Right cardiac atrium (tissue), 5 donors: ENCODE data around the gene PTPRU. TPM values are rescaled to one million over a fixed set of nuclear protein-coding genes. Genes with fewer than 3 reads are reported as not detected.
"Not testable (repeated sequence)": the region's sequence is repeated elsewhere in the genome, so short reads cannot be mapped to it uniquely, and the experiment has no call there.

Source experiments
- ATAC-seq, 2 donors: fragments of 200-7000 bp; cut with Tn5 transposase; one replicate each; pipeline versions ENCODE4 v1.8.0 to v1.9.1; 2020; ENCODE audit warnings: moderate library complexity in 2 of 2, mild to moderate bottlenecking in 1 of 2
- DNase-seq, 3 donors: peaks; one replicate each; pipeline ENCODE4 v3.0.0-alpha.2; 2020
- H3K27ac ChIP-seq: one replicate; pipeline ENCODE4 v1.5.1; 2013; ENCODE audit warnings: mild to moderate bottlenecking, low read length, control low read depth, moderate library complexity
- H3K27me3 ChIP-seq: one replicate; pipeline ENCODE4 v1.6.1; 2013; ENCODE audit not compliant: control insufficient read depth, insufficient read depth
- H3K4me1 ChIP-seq: one replicate; pipeline ENCODE4 v1.6.1; 2013; ENCODE audit warnings: low read length; ENCODE audit not compliant: control insufficient read depth, insufficient read depth
- H3K4me3 ChIP-seq: one replicate; pipeline ENCODE4 v1.5.1; 2013; ENCODE audit warnings: low read length, control low read depth
- H3K9me3 ChIP-seq: one replicate; pipeline ENCODE4 v1.6.1; 2013; ENCODE audit warnings: low read length; ENCODE audit not compliant: control insufficient read depth
- WGBS: extraction: QIAGEN DNeasy Blood & Tissue Kit; methylation state at CpG from one replicate; pipeline ENCODE4 v1.1.7; 2013; 5-methylcytosine and 5-hydroxymethylcytosine counted together
- intact Hi-C, 4 donors: fragments of 100-400 bp; cut with DNase I; formaldehyde crosslinking; loops; one replicate each; pipeline versions ENCODE4 v1.11.0 to v1.14.0; 2022 to 2023
- polyA plus RNA-seq: library from polyadenylated mRNA; stranded (reverse); fragments of 200-250 nt; gene quantifications from one replicate; pipeline ENCODE4 v1.2.3, GENCODE V29; 2013
- total RNA-seq, 4 donors: library from RNA; stranded (reverse); fragmentation: NEBNext Ultra II Directional; extraction: Animal tissue kit (Norgen Biotek cat#: 25700); gene quantifications; one replicate each; pipeline ENCODE4 v1.2.1, GENCODE V29; 2021
- donor health status: healthy with polysubstance abuse.
- donor health status: DM: no; HTN: yes; CAD: no.
- donor health status: DM: no; HTN: no; CAD: no.
- donor health status: DM: no; HTN: yes; CAD: no; lungs with severe emphysema.
- donor health status: DM: yes; HTN: yes; CAD: no.

PTPRU gene
- total and polyA plus RNA-seq, 5 donors: 13.7 to 29.9 (median 23.2) TPM

DNA sequence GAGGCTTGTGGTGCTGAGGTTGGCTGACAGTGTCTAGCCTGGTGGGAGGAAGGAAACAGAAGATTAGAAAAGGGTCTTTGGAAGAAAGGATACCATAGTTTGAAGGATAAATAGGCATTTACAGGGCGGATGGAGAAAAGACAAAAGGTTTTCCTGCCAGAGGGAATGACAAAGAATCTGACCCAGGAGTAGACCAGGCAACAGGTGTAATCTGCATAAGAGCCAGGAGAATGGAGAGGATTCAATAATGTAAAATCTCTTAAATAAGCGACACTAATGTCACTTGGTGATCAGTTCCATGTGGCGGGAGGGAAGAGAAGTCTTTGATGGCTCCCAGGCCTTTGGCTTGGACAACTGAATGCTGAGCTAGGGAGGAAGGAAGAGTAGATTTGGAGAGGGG is 15.0 kb upstream of the PTPRU start:
- DNase-seq: no peak
- WGBS: 95% methylated on average over 3 of the region's 3 CpGs
- H3K4me3 ChIP-seq: no peak overlapping the region
- intact Hi-C loops: no loop called here
- H3K27ac ChIP-seq: no peak overlapping the region
- H3K4me1 ChIP-seq: peaks cover 2% of the 10 kb centered on the region
- H3K27me3 ChIP-seq: no peaks in the 10 kb centered on the region
- no peaks in the 10 kb centered on the region for H3K9me3 ChIP-seq
- no peak for ATAC-seq

DNA sequence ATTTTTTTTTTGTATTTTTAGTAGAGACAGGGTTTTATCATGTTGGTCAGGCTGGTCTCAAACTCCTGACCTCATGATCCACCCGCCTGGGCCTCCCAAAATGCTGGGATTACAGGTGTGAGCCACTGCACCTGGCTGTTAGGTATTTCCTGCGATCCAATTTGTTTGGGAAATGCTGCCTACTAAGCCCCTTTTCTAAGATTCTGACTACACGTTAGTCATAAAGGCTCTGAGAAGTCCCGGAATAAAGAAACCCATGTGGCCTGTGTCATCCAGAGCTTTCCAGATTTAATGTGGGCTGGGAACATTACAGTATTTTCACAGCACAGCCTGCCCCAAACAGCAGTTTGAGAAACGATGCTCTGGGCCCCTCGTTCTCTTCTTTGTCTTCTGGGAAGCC is 14.1 kb upstream of the PTPRU start:
- H3K4me3 ChIP-seq, H3K27ac ChIP-seq, H3K27me3 ChIP-seq, ATAC-seq, intact Hi-C loops, H3K4me1 ChIP-seq, DNase-seq, H3K9me3 ChIP-seq: not testable (repeated sequence)
- 88% methylated on average over 6 of the region's 6 CpGs for WGBS

DNA sequence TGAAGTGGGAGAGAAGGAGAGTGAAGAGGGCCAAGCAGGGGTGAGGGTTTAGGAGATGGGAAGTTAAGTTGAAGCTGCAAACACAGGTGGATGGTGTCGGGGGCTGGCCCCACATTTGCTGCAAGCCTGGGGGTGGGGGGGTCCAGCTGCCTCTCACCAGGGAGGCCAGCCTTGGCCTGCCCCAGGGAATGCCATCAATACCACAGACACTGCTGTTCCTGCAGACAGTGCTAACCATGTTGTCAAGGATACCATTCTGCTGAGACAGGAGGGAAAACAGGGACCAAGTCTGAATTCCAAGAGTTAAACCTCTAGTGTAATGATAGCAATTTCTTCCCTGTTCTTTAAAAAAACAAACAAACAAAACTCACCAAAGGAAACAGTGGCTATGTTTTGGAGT is 13.6 kb upstream of the PTPRU start:
- DNase-seq (no peak), ATAC-seq (no peak)
- Histone ChIP-seq H3K4me3 (no peak overlapping the region), H3K27me3 (no peaks in the 10 kb centered on the region), H3K9me3 (no peaks in the 10 kb centered on the region), H3K27ac (no peak overlapping the region), H3K4me1 (peaks cover 2% of the 10 kb centered on the region)
- intact Hi-C loops: no loop called here
- 95% methylated on average over 1 of the region's 1 CpG for WGBS

DNA sequence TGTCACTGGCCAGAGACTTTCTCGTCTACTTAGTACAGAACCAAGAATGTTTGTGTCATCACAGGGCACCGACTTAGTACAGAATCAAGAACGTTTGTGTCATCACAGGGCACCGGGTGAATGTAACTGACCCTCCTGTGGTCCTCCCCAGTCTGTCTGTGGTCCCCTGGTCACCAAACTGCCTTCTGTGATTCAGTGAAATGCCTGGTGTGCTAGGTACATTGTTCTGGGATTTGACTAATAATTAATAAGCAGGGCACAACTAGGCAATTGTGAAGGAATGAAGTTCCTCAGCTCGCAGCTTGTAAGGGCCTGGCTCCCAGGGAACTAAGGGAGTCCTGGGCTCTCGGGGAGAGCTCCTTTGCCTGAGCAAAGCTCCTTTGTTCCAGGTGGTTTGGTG is 12.8 kb upstream of the PTPRU start:
- H3K4me1 ChIP-seq: peaks cover 2% of the 10 kb centered on the region
- no peaks in the 10 kb centered on the region for H3K27me3 ChIP-seq
- no peaks in the 10 kb centered on the region for H3K9me3 ChIP-seq
- H3K4me3 ChIP-seq: no peak overlapping the region
- H3K27ac ChIP-seq: no peak overlapping the region
- intact Hi-C loops: no loop called here
- no peak for ATAC-seq
- no peak for DNase-seq
- 86% methylated on average over 6 of the region's 6 CpGs for WGBS

DNA sequence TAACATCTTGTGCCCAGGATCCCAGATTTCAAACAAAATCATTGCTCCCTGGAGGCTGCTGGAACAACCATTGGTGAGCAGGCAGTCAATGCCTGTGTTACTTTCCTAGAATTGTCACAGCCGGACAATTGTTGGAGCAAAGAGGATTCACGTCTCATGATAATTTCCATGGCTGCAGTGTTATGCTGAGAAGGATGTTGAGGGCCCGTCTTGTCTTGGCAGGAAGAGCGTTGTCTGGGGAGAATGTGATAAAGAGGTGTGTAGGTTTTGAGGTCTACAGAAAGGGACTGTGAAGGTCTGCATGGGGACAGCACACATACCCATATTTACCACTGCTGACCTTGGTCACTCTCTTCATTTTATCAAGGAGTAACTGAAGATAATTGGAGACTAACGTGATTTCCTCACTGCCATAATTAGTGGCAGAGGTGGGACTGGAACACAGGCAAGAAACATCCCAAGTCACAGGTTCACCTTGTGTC is 11.9 kb upstream of the PTPRU start:
- DNase-seq: no peak
- whole genome bisulfite sequencing: 59% methylated on average over 5 of the region's 5 CpGs
- no peak for ATAC-seq
- Histone ChIP-seq H3K9me3 (no peaks in the 10 kb centered on the region), H3K27me3 (no peaks in the 10 kb centered on the region), H3K4me3 (no peak overlapping the region), H3K27ac (peak overlapping the region; percentile 5), H3K4me1 (peaks cover 2% of the 10 kb centered on the region)
- intact Hi-C loops: no loop called here

DNA sequence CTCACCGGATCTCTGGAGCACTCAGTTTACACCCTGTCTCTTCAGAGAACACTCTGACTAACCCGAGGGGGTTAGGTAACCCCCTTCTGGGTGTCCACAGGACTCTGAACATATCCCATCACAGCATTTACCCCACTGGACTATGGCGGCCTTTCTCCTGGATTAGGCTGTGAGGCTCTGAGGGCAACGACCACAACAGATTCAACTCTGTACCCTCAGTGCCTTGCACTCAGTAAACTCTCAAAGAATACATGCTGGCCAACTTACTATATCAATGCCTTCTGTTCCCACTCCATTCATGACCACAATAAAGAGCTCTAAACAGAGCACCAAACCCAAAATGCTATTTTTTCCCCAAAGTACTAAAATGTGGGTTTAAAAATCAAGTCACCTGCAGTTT is 11.0 kb upstream of the PTPRU start:
- WGBS: 90% methylated on average over 4 of the region's 4 CpGs
- H3K4me3 ChIP-seq: no peak overlapping the region
- intact Hi-C loops: no loop called here
- peaks cover 5% of the 10 kb centered on the region for H3K4me1 ChIP-seq
- ATAC-seq: no peak
- H3K27ac ChIP-seq: no peak overlapping the region
- DNase-seq: no peak
- no peaks in the 10 kb centered on the region for H3K9me3 ChIP-seq
- H3K27me3 ChIP-seq: no peaks in the 10 kb centered on the region

DNA sequence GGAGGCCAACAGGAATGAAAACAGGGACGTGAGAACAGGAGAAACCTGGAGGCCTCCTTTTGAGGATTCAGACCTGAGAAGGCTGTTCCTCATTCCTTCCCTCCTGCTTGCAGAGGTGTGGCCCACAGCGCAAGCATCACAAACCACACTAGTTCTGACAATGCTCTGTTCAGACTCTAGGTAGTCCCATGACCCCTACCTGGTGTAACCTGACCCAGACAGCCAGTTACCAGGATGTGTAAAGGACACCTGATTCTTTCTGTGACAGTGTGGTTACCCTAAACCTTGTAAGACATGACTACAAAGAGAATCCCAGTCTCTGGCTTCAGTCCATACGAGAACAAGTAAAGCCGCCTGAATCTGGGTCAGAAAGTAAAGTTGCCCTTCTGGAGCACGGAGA is 8.8 kb upstream of the PTPRU start:
- no peak overlapping the region for H3K4me3 ChIP-seq
- peaks cover 5% of the 10 kb centered on the region for H3K4me1 ChIP-seq
- ATAC-seq (no peak), DNase-seq (no peak)
- no peak overlapping the region for H3K27ac ChIP-seq
- 88% methylated on average over 5 of the region's 5 CpGs for WGBS
- intact Hi-C loops: no loop called here
- H3K27me3 ChIP-seq: no peaks in the 10 kb centered on the region
- H3K9me3 ChIP-seq: no peaks in the 10 kb centered on the region

DNA sequence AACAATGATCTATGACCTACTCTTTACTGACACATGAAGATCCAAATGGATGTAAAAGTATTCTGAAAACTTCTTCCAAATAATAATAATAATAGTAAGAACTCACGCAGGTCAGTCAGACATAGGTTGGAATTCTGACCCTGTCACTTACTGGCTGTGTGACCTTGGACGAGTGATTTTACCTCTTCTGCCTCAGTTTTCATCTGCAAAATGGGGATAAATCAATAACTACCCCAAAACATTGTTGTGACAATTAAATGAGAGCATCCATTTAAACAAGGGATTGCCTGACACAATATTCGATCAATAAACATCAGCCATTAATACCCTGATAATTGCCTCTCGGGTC is 6.1 kb upstream of the PTPRU start:
- ATAC-seq: no peak
- peaks cover 3% of the 10 kb centered on the region for H3K4me1 ChIP-seq
- WGBS: 17% methylated on average over 4 of the region's 4 CpGs
- no peak for DNase-seq
- H3K27ac ChIP-seq: peak overlapping the region; percentile 79
- intact Hi-C loops: loop anchor here in 3 of 4 donors (10.0 kb wide), 4 partner anchors 855 to 1485 kb away; no protein-coding TSS in a partner anchor
- no peaks in the 10 kb centered on the region for H3K27me3 ChIP-seq
- H3K4me3 ChIP-seq: peak overlapping the region; percentile 89
- no peaks in the 10 kb centered on the region for H3K9me3 ChIP-seq

DNA sequence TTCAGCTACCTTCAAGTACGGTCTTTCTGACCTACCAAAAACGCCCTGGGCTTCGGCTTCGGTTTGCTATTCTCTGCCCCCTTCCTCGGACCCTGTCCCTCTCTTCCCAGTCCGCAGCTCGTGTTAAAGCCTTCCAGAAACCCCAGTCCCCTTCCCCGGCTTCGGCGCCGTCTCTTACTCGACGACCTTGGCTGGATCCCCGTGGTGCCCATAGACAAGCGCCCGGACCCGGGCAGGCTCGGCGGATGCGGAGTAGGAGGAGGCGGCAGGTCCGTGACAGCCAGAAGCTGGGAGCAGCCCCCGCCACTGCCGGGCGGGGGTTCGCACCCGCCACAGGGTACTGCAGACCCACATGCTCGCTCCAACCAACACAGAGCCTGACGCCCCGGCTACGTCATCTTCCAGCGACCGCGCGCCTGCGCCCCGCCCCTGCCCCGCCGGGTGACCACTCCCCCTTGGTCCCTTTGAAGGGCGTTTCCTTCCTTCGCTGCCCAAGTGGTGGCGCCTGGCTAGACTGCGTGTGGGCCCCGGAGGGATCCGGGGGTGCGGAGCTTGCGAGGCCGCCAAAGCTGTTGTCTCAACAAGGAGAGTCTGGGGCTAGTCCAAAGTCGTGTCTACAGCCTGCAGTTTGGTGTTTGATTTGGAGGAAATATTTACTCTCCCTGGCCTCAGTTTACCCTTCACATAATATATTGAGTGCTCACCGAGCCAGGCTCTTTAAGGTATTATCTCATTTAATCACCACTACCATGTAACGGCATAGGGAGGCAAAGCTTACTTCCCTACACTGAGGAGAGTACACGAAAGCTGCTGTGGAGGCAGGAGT is 5.6 kb upstream of the PTPRU start, which contains the start of gene MECR:
Gene MECR (minus strand): TSS at position 382 of the 826 bp plus-strand sequence. CDS start 28 bp downstream, at position 354.
- H3K4me1 ChIP-seq: peaks cover 3% of the 10 kb centered on the region
- H3K27ac ChIP-seq: peak within 1 kb of the TSS; percentile 79
- H3K9me3 ChIP-seq: no peaks in the 10 kb centered on the region
- H3K4me3 ChIP-seq: peak within 1 kb of the TSS; percentile 89
- WGBS: 2% methylated on average over 52 of the region's 52 CpGs
- intact Hi-C loops: loop anchor here in 3 of 4 donors (10.0 kb wide), 4 partner anchors 854 to 1484 kb away; no protein-coding TSS in a partner anchor
- ATAC-seq (peak; percentile 98), DNase-seq (peak; percentile 94 to 98 (median 97))
- H3K27me3 ChIP-seq: no peaks in the 10 kb centered on the region

DNA sequence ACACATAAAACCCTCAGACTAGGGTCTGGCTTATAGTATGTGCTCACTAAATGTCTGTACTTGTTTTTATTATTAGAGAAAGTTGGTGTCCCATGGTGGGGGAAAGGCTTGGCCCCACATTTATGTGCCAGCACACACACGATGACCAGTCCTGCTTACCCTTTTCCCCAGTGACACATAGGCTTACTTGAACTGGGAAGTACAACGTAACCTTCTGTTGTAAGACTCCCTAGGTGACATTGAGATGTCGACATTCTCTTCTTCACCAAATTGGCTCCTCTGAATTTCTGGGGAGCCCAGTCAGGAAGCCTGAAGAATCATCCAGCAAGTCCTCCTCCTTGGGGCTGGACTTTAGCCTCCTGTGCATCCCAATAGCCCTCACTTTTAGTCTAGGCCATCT is 3.9 kb upstream of the PTPRU start:
- WGBS: 81% methylated on average over 3 of the region's 3 CpGs
- Histone ChIP-seq H3K27me3 (no peaks in the 10 kb centered on the region), H3K4me3 (no peak overlapping the region), H3K27ac (no peak overlapping the region), H3K9me3 (no peaks in the 10 kb centered on the region), H3K4me1 (peaks cover 3% of the 10 kb centered on the region)
- DNase-seq (no peak), ATAC-seq (no peak)
- intact Hi-C loops: loop anchor here in 3 of 4 donors (10.0 kb wide), 4 partner anchors 852 to 1482 kb away; no protein-coding TSS in a partner anchor

DNA sequence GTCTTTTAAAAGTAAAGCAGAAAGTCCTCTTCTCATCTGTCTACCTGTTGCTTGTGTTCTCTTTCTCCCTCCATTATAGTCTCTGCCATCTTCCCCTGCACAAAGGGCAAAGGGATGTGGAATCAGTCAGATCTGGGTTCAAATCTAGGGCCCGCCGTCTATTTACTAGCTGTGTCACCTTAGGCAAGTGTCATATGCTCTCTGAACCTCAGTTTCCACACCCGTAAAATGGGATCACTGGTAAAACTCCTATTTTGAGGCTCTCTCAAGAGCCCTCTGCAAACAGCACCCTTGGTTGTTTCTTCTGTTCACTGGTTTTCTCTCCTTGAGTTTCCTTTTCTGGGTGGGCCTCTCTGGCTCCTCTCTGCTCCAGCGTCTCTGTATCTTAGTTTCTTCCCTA is 2.6 kb upstream of the PTPRU start:
- no peaks in the 10 kb centered on the region for H3K27me3 ChIP-seq
- no peak overlapping the region for H3K27ac ChIP-seq
- H3K9me3 ChIP-seq: no peaks in the 10 kb centered on the region
- ATAC-seq (no peak), DNase-seq (no peak)
- 87% methylated on average over 4 of the region's 4 CpGs for WGBS
- intact Hi-C loops: loop anchor here in 3 of 4 donors (10.0 kb wide), 4 partner anchors 851 to 1481 kb away; no protein-coding TSS in a partner anchor
- H3K4me3 ChIP-seq: no peak overlapping the region
- H3K4me1 ChIP-seq: peaks cover 3% of the 10 kb centered on the region
